Gastrocnemius medialis (tissue), 4 donors: Measurements from ENCODE around the gene ARHGAP24.

Experiments used
- CTCF ChIP-seq, 5 experiments: fragments of 450-650 bp in 3 of 5; fragments of 200-600 bp in 2 of 5; sonication (generic) in 2 of 5; IDR thresholded peaks in 4 of 5; conservative IDR thresholded peaks in 1 of 5; 1 replicate in 4 of 5; 2 replicates in 1 of 5; pipeline ENCODE4 v1.5.1; 2016 to 2019; ENCODE audit warnings: antibody characterized with exemption in 5 of 5, mild to moderate bottlenecking in 3 of 5, moderate library complexity in 3 of 5
- POLR2A ChIP-seq, 2 donors: fragments of 450-650 bp; IDR thresholded peaks; one replicate each; pipeline ENCODE4 v1.6.1; 2017; ENCODE audit warnings: antibody characterized with exemption in 2 of 2, mild to moderate bottlenecking in 2 of 2, moderate library complexity in 2 of 2

GRCh38 chr4:85956293-85956945, 481.5 kb downstream of the ARHGAP24 start:
- TF ChIP-seq CTCF (IDR thresholded peaks at IDR 0.05 in 4 of 5, conservative IDR thresholded peaks at IDR 0.05 in 1 of 5), result no peak
- TF ChIP-seq POLR2A (IDR thresholded peaks at IDR 0.05), result no peak
